DMS53 treated with DMSO at 0.1 percent for 48 hours (cell line): ENCODE measurements around the gene ZCCHC8.

Experiments
- DNase-seq: peaks from one replicate; lab custom pipeline; 2025; ENCODE audit not compliant: unreplicated experiment; lab: John Stamatoyannopoulos, UW

Gene ZCCHC8

GRCh38 chr12:122500685-122501488 lies at the start of gene ZCCHC8:
TSS of gene ZCCHC8 (minus strand) at chr12:122500932. CDS start at chr12:122500840, 92 bp downstream.
- DNase-seq: peak; percentile 99

GRCh38 chr12:122547330-122547729 lies 46.6 kb upstream of the ZCCHC8 start:
- DNase-seq: no peak

GRCh38 chr12:122545855-122546254 lies 45.1 kb upstream of the ZCCHC8 start:
- no peak for DNase-seq

- DNase-seq: no peak
These were observed 43.8 kb upstream of the ZCCHC8 start for GRCh38 chr12:122544537-122544936.

- no peak for DNase-seq
These were observed 37.8 kb upstream of the ZCCHC8 start for GRCh38 chr12:122538496-122538895.

GRCh38 chr12:122537021-122537420 lies 36.3 kb upstream of the ZCCHC8 start:
- DNase-seq: no peak

- DNase-seq: no peak
These were observed 33.1 kb upstream of the ZCCHC8 start for GRCh38 chr12:122533856-122534255.

GRCh38 chr12:122528992-122529391 lies 28.3 kb upstream of the ZCCHC8 start:
- DNase-seq: no peak

GRCh38 chr12:122528582-122528981 lies 27.9 kb upstream of the ZCCHC8 start:
- no peak for DNase-seq

GRCh38 chr12:122527478-122527944 lies 26.8 kb upstream of the ZCCHC8 start:
- DNase-seq: no peak

GRCh38 chr12:122526683-122527477 lies 26.1 kb upstream of the ZCCHC8 start, which contains the start of the genes KNTC1 and RSRC2:
TSS of gene KNTC1 (plus strand) at chr12:122527249. CDS start at chr12:122530064, 2,815 bp downstream.
TSS of gene RSRC2 (minus strand) at chr12:122526936. CDS start at chr12:122526853, 83 bp downstream.
- peak; percentile 99 for DNase-seq

GRCh38 chr12:122523846-122524718 lies 23.4 kb upstream of the ZCCHC8 start:
- DNase-seq: no peak

- no peak for DNase-seq
These were observed 22.5 kb upstream of the ZCCHC8 start for GRCh38 chr12:122523280-122523679.

GRCh38 chr12:122520676-122521075 lies 19.9 kb upstream of the ZCCHC8 start:
- no peak for DNase-seq

GRCh38 chr12:122519418-122519817 lies 18.7 kb upstream of the ZCCHC8 start:
- no peak for DNase-seq

GRCh38 chr12:122518908-122519307 lies 18.2 kb upstream of the ZCCHC8 start:
- DNase-seq: no peak

- DNase-seq: no peak
These were observed 17.1 kb upstream of the ZCCHC8 start for GRCh38 chr12:122517877-122518276.

GRCh38 chr12:122516544-122517361 lies 16.0 kb upstream of the ZCCHC8 start:
- DNase-seq: no peak

- DNase-seq: no peak
These were observed 14.5 kb upstream of the ZCCHC8 start for GRCh38 chr12:122515275-122515674.

GRCh38 chr12:122513660-122514059 lies 12.9 kb upstream of the ZCCHC8 start:
- no peak for DNase-seq
